Skin of body (tissue), 2 donors: ENCODE measurements around the gene KLF18. TPM values are rescaled to one million over a fixed set of nuclear protein-coding genes. Genes with fewer than 3 reads are reported as not detected.
"Not testable (repeated sequence)": the region's sequence is repeated elsewhere in the genome, so short reads cannot be mapped to it uniquely, and the experiment has no call there.

ENCODE experiments used
- DNase-seq: peaks from one replicate; lab custom pipeline; 2025; lab: John Stamatoyannopoulos, UW
- total RNA-seq: library from RNA; depleted of rRNA; stranded (reverse); fragments of >200 nt; gene quantifications from one replicate; pipeline ENCODE4 v1.2.3, GENCODE V29; 2014

KLF18 gene
- not detected for total RNA-seq

DNA sequence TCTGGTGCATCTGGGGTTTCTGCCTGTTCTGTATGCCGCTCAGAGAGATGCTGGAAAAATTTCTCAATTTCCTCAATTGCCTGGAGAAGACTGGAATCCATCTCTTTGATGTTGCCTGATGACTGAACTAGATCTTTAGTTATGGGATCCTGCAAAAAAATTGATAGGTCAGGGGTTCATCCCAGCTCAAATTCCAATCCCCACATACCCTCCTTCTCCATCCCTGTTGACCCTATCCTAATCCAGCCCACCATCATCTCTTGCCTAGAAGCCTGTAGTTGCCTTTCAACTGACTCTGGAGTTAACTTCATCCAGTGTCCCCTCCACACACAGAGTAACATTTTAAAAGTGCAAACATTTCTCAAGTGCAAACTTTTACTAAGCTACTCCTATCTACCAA, at the start of gene KLF18:
KLF18 (minus strand) TSS at position 101 of the 400 bp plus-strand sequence; CDS start at position 101, 0 bp downstream.
- DNase-seq, result no peak

DNA sequence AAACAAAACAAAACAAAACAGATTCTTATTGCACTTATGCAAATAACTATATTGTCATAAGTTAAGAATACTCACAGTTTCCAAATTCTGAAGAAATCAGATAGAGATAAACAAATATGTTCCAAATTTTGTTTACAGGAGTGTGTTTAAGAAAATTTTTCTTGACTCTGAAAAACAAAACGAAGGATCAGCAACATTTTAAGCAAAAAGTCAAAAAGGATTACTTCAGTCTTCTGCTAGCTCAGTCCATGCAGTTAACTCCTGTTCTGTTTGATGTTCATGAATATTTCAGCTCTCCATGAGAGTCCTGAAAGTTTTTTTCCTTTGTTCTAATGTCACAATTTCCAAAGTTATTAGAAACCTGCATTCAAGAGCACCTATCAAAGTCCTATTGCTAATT, 33.2 kb upstream of the KLF18 start:
- no peak for DNase-seq

DNA sequence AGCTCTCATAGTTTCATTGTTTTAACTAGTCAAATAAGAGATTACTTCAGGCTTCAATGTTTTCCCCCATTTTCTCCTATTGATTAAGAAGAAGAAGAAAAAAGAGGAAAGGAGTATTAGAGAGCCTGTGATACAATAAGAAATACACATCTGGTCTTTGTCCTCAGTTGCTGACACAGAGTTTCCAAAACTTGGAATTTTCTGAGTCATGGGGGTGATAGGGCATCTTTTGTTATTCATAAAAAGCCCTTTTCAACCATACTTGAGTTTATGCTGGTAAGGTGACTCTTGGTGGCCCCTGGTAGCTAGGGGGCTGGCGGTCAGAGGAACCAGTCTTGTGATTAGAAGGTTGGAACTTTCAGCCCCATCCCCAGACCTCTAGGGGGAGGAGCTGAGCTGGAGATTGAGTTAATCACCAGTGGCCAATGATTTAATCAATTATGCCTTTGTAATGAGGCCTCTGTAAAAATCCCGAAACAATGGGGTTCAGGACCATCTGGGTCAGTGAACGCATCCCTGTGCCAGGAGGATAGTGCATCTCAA, 28.9 kb upstream of the KLF18 start:
- DNase-seq, result no peak

DNA sequence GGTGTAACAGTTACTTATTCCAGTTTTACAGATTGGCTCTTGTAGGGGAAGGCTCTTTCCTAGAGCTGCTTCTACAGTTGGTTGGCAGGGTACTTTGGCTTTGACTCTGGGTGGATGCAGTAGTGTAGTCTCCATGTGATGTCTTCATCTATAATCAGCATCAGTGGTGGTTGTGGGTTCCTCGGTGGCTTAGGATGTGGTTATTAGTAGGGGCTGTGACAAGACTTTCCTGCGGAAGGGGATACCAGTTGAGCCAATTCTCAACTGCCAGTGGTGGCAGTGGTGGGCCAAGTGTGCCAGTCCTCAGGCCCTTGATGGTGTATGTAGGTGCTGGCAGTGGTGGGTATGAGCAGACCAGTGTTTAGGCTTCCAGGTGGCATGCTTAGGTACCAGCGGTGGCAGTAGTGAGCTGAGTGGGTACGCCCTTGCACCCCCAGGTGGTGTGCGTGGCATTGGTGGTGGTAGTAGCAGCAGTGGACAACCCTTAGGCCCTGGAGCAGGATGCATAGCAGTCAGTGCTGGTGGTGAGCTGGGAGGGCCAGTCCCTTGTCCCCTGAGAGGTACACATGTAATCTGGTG, 27.2 kb upstream of the KLF18 start:
- no peak for DNase-seq

DNA sequence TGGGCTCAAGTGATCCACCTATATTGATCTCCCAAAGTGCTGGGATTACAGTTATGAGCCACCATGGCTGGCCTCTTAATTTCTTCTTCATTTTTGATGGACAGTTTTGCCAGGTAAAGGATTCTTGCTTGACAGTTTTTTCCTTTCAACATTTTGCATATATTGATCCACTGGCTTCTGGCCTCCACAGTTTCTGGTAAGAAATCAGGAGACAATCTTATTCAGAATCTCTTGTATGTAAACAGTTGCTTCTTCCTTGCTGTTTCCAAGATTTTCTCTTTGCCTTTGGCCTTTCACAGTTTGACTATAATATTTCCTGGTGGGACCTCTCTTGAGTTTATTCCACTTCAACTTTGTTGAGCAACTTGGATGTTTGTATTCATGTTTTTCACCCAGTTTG, 20.1 kb upstream of the KLF18 start:
- no peak for DNase-seq

DNA sequence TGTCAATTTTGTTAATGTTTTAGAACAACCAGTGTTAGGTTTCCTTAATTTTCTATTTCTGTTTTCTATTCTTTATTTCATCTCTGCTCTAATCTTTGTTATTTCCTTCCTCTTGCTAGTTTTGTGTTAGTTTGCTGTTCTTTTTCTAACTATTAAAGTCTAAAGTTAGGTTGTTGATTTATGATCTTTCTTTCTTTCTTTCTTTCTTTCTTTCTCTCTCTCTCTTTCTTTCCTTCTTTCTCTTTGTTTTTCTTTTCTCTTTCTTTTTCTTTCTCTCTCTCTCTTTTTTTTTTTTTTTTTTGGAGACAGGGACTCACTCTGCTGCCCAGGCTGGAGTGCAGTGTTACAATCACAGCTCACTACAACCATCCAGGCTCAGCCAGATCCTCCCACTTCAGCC, 17.4 kb upstream of the KLF18 start:
- no peak for DNase-seq

DNA sequence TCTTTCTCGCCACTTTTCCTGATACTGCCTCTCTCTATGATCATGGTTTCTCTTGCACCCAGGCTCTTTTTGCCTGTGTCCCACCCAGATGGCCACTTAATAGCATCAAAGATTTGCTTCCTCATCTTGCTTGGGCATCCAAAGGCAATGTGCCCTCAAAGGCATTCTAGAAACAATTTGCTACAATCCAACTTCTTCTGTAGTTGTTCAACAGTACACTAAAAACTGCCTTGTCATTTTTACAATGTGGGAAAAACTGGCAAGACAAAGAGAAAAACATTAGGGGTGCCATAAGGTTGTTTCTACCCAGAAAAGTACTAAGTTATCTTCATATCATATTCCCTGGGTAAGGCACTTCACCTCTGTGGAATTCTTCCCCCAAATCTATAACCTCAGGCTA, 16.5 kb upstream of the KLF18 start:
- DNase-seq, result no peak

DNA sequence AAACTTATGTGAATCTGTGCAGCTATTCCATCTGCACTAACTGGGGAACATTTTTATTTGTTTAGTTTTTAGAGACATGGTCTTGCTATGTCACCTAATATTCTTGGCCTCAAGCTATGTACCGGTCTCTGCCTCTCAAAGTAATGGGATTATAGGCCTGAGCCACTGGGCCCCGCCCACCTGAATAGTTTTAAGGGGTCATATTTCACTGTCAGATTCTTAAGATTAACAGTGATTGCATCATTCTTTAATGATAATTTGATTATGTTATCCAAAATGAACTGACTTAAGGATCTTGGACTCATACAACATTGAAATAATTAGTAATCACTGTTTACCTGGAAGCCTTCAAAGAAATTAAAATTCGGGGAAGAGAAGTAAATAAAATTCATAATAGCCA, 12.6 kb upstream of the KLF18 start:
- DNase-seq, result no peak

DNA sequence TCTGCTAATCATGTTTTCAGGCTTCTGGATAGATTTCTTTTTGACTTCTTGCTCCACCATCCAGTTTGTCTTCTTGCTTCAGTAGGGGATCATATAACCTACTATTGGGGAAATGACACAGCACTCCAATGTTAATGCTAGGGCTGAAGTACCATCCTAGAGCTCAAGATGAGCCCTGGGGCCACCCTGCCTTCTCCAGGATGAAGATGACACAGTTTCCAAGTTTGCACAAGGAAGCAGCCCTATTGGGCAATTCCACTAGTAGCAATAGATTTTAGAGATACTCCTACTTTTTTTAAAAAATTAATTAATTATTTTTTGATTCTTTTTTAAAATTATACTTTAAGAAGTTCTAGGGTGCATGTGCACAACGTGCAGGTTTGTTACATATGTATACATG, 11.3 kb upstream of the KLF18 start:
- DNase-seq, result no peak

DNA sequence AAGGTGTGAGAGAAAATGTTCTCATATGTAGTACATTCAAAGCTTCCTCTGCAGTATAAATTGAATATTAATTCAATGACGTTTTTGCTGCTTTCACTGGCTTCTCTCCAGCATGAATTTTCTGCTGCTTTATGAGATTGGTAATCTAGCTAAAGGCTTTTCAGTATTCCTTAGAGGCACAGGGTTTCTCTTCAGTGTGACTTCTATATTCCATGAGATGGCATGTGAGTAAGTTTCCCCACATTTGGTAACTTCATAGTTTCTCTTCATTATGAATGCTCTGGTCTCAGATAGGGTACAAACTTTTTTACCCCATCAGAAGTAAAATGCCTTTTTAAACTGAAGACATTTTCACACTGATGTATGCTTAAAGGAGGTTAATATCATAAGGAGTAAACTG, 10.4 kb upstream of the KLF18 start:
- DNase-seq, result no peak

DNA sequence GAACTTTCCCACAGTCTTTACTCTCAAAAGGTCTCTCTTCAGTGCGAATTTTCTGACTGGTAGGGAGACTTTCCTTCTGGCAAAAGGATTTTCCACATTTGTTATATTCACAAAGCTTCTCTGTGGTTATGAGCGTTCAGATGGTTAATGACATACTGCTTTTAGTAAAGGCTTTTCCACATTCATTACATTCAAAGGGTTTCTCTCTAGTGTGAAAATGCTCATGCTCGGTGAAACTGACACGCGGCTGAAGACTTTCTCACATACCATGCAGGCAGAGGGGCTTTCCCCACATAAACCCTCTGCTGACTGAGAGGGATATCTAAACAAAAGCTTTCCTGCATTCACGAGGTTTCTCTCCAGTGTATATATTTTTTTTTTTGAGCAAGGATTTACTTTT, 9.9 kb upstream of the KLF18 start:
- DNase-seq, result no peak

DNA sequence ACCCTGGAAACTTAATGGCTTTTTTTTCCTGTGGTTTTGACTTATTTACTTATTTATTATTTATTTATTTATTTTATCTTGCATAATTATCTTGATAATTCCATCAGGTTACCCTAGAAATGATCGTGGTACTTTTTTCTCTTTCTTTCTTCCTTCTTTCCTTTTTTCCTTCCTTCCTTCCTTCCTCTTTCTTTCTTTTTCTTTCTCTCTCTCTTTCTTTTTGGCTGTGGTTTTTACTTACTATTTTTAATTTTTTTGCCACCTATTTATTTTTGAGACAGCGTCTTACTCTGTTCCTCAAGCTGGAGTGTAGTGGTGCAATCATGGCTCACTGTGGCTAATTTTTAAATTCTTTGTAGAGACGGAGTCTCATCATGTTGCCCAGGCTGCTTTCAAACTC, 6.2 kb upstream of the KLF18 start:
- no peak for DNase-seq

DNA sequence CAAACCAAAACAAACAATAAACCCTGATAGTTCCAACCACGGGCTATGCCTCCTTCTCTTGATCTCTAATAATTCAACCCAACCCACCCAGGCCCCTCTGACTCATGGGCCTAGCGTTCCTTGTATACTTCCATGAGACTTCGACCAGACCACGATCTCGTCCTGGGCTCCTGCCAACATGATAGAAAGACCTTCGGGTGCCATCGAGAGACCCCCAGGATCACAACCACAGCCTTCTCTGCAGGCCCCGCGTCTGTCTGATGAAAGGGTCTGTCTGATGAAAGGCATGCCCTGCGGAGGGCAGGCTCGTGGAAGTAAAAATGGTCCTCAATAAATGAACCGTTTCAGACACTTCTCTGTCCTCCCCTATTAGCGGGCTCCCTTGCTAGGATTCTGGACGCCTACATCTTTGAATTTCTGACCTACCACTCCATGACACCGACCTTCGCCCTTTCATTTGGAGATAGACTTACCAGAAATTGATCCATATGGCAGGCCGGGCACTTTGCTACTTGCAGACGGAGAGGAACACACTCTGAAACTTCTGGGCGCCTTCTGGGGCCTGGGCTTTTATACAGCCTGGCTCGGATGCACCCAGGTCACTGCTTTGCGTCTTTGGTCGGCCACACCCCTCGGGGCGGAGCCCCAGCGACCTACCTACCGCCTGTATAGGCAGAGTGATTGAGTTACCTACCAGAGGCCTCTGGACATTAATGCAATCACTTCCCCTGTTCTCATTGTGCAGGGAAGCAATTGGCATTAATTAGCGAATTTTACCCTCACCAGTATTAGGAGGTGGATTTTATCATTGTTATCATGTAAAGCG, 5.3 kb upstream of the KLF18 start:
- no peak for DNase-seq

DNA sequence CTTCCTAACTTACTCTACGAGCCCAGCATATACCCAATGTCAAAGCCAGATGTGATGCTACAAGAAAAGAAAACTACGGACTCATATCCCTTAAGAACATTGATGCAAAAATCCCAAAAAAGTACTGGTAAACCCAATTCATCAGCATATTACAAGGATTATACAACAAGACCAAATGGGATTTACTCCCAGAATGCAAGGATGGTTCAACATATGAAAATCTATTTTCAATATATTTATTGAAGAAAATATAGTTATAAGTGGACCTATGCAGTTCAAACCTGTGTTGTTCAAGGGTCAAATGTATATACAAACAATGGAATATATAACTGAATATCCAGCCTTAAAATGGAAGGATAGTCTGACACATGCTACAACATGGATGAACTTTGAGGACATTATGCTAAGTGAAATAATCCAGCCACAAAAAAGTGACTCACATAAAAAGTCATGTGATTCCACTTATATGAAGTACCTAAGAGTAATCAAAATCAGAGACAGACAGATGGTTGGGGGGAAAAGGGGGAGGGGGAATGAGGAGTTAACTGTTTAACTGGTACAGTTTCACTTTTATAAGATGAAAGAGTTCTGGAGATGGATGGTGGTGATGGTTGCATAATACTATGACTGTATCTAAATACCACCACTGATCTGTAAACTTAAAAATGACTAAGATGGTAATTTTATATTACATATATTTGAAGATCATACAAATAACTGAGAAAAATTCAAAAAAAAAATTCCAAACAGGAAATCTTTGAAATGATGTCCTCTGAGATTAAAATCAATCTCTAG, 3.7 kb upstream of the KLF18 start:
- no peak for DNase-seq

DNA sequence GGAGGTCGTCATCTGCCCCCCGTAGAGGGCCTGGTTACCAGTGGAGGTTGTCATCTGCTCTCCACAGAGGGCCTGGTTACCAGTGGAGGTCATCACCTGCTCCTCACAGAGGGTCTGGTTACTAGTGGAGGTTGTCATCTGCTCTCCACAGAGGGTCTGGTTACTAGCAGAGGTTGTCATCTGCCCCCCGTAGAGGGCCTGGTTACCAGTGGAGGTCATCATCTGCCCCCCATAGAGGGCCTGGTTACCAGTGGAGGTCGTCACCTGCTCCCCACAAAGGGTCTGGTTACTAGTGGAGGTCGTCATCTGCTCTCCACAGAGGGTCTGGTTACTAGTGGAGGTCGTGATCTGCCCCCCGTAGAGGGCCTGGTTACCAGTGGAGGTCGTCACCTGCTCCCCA, 1.9 kb downstream of the KLF18 start:
- not testable (repeated sequence) for DNase-seq

DNA sequence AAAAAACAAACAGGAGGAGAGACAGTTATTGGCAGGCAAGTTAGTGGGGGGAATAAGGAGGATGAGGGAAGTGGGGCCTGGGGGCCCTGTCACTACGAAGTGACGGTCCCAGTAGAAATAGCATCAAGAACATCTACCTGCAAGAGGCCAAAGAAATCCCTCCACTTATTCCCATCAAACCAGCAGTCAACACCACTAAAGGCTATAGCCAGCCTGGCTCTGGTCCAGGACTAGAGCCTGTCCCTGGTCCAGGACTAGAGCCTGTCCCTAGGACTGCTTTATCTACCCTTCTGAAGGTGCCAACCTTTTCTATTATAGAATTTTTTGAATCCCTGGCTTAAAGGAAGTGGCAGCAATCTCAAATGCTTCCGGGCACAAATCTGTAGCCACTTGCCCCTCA, 3.2 kb downstream of the KLF18 start:
- DNase-seq, result no peak

DNA sequence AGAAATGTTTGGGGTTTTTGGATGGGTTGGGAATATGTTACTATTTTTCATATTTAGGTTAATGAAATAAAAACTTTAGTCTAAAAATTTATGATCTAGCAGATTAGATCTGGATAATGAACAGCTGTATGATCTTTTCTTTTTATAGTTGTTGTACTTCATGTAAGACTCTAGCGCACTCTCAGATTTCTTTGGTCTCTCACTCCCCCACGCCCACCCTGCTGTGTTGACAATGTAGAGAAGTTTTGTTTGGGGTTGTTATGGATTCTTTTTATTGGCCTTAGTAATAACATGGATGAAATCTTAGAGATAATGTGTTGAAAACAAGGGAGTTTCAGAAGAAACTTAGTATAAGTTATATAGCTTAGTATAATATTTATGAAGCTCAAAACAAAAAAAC, 5.5 kb downstream of the KLF18 start:
- no peak for DNase-seq

DNA sequence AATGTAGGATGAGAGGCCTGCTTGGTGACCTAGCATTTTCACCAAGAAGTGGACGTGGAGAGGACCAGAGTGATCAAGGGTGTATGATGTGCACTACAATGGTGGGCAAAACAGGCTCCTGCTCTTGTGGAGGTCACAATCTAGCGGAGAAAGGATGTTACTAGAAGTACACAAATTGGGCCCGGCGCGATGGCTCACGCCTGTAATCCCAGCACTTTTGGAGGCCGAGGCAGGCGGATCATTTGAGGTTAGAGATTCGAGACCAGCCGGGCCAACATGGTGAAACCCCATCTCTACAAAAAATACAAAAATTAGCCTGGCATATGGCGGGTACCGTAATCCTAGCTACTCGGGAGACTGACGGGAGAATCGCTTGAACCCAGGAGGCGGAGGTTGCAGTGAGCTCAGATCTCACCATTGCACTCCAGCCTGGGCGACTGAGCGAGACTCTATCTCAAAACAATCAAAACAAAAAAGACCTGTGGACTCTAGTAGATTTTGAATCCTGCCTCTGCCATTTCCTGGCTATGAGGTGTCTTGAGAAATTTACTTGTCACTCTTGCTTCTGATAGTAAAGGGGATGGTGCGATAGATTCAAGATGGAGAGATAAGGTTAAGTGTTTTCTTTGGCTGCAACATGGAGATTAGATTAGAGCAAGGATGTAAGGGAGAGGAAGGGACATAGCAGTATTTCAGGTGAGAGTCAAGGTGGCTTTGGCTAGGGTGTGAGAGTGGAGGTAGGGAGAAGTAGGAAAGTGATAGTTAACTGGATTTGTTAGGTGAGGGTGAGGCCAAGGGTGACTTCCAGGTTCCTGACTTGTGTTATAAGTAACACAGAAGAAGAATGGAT, 7.1 kb downstream of the KLF18 start:
- no peak for DNase-seq

DNA sequence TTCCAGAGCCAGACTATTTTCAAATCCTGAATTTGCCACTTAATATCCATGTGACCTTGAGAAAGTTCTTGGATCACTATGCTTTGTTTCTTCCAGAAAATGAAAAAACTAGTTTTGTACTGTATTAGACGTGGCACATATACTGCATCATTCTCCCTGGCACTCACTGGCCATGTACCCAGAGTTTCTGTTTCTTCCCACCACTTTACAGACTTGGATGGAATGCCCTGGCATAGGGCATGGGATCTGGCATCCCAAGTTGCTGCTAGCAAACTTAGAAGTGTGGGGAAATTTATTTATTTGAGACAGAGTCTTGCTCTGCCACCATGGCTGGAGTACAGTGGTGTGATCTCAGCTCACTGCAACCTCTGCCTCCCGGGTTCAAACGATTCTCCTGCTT, 10.0 kb downstream of the KLF18 start:
- no peak for DNase-seq

DNA sequence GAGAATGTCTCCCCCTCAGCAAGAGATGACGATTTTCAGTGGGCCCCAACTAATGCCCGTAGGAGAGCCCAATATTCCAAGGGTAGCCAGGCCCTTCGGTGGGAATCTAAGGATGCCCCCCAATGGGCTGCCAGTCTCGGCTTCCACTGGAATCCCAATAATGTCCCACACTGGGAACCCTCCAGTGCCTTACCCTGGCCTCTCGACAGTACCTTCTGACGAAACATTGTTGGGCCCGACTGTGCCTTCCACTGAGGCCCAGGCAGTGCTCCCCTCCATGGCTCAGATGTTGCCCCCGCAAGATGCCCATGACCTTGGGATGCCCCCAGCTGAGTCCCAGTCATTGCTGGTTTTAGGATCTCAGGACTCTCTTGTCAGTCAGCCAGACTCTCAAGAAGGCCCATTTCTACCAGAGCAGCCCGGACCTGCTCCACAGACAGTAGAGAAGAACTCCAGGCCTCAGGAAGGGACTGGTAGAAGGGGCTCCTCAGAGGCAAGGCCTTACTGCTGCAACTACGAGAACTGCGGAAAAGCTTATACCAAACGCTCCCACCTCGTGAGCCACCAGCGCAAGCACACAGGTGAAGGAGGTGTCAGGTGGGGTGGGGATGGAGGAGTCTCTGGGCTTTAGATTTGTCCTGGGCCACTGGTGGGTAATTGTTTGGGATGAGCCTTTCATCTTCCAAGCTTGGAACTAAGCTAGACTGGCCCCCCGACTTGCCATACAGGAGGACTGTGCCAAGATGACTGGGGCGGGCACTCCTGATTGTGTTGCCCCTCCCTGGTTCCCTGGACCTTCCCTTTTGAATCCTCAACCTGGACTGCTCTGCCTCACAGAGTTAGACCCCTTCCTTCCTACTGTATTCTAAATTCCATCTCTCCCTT, 11.6 kb downstream of the KLF18 start:
- no peak for DNase-seq
